Measurements from ENCODE around the gene CERCAM.
"Not testable (repeated sequence)": the region's sequence is repeated elsewhere in the genome, so short reads cannot be mapped to it uniquely, and the experiment has no call there.

The CERCAM gene

GRCh38 chr9:128439273-128439672 is 18.6 kb downstream of the CERCAM start:
- Histone ChIP-seq H3K27ac (ENCODE audit: low read depth, low read length) (no peak overlapping the region), H3K9ac (ENCODE audit: low read depth, low read length) (no peak overlapping the region), H3K9me3 (ENCODE audit: insufficient read depth, low read depth, low read length) (no peaks in the 10 kb centered on the region), H3K27me3 (ENCODE audit: insufficient read depth, low read length) (no peaks in the 10 kb centered on the region), H3K36me3 (ENCODE audit: insufficient read depth, low read length) (no peaks in the 10 kb centered on the region), H3K4me3 (ENCODE audit: low read length) (no peak overlapping the region), H3K4me1 (ENCODE audit: insufficient read depth, low read length) (no peaks in the 10 kb centered on the region)
- WGBS: 93% methylated on average over 7 of the region's 7 CpGs

- Histone ChIP-seq H3K36me3 (ENCODE audit: insufficient read depth, low read length) (no peaks in the 10 kb centered on the region), H3K27ac (ENCODE audit: low read depth, low read length) (no peak overlapping the region), H3K9me3 (ENCODE audit: insufficient read depth, low read depth, low read length) (no peaks in the 10 kb centered on the region), H3K4me1 (ENCODE audit: insufficient read depth, low read length) (no peaks in the 10 kb centered on the region), H3K9ac (ENCODE audit: low read depth, low read length) (no peak overlapping the region), H3K4me3 (ENCODE audit: low read length) (no peak overlapping the region), H3K27me3 (ENCODE audit: insufficient read depth, low read length) (peaks cover 4% of the 10 kb centered on the region; the same call in 1 of the 2 replicates)
- 80% methylated on average over 6 of the region's 6 CpGs for WGBS
Observed at GRCh38 chr9:128442150-128442549, 21.5 kb downstream of the CERCAM start.

- 96% methylated on average over 3 of the region's 5 CpGs for WGBS
- not testable (repeated sequence) for H3K9me3 ChIP-seq (ENCODE audit: insufficient read depth, low read depth, low read length); H3K4me1 ChIP-seq (ENCODE audit: insufficient read depth, low read length); H3K9ac ChIP-seq (ENCODE audit: low read depth, low read length); H3K36me3 ChIP-seq (ENCODE audit: insufficient read depth, low read length); H3K27ac ChIP-seq (ENCODE audit: low read depth, low read length); H3K4me3 ChIP-seq (ENCODE audit: low read length)
- H3K27me3 ChIP-seq (ENCODE audit: insufficient read depth, low read length): peaks cover 19% of the 10 kb centered on the region
Observed at GRCh38 chr9:128446505-128446904, 25.8 kb downstream of the CERCAM start.

- H3K4me1 ChIP-seq (ENCODE audit: insufficient read depth, low read length): no peaks in the 10 kb centered on the region
- no peak overlapping the region for H3K9ac ChIP-seq (ENCODE audit: low read depth, low read length)
- no peaks in the 10 kb centered on the region for H3K9me3 ChIP-seq (ENCODE audit: insufficient read depth, low read depth, low read length)
- H3K4me3 ChIP-seq (ENCODE audit: low read length): no peak overlapping the region
- 92% methylated on average over 2 of the region's 2 CpGs for WGBS
- no peaks in the 10 kb centered on the region for H3K36me3 ChIP-seq (ENCODE audit: insufficient read depth, low read length)
- H3K27ac ChIP-seq (ENCODE audit: low read depth, low read length): no peak overlapping the region
- H3K27me3 ChIP-seq (ENCODE audit: insufficient read depth, low read length): peaks cover 34% of the 10 kb centered on the region
Observed at GRCh38 chr9:128448746-128449145, 28.1 kb downstream of the CERCAM start.

- H3K9me3 ChIP-seq (ENCODE audit: insufficient read depth, low read depth, low read length): no peaks in the 10 kb centered on the region
- no peak overlapping the region for H3K4me3 ChIP-seq (ENCODE audit: low read length)
- H3K27me3 ChIP-seq (ENCODE audit: insufficient read depth, low read length): peaks cover 74% of the 10 kb centered on the region
- peaks cover 7% of the 10 kb centered on the region for H3K36me3 ChIP-seq (ENCODE audit: insufficient read depth, low read length)
- H3K4me1 ChIP-seq (ENCODE audit: insufficient read depth, low read length): peaks cover 5% of the 10 kb centered on the region; the same call in 1 of the 2 replicates
- WGBS: 91% methylated on average over 14 of the region's 14 CpGs
- H3K27ac ChIP-seq (ENCODE audit: low read depth, low read length): no peak overlapping the region
- H3K9ac ChIP-seq (ENCODE audit: low read depth, low read length): no peak overlapping the region
Observed at GRCh38 chr9:128454991-128455390, 34.3 kb downstream of the CERCAM start.

GRCh38 chr9:128455849-128456612 is 35.4 kb downstream of the CERCAM start, which contains the start of gene ODF2:
ODF2 (plus strand) TSS chr9:128456006; CDS start chr9:128456092, 86 bp downstream.
- Histone ChIP-seq H3K36me3 (ENCODE audit: insufficient read depth, low read length) (peaks cover 17% of the 10 kb centered on the region), H3K4me1 (ENCODE audit: insufficient read depth, low read length) (peaks cover 5% of the 10 kb centered on the region; the same call in 1 of the 2 replicates), H3K9me3 (ENCODE audit: insufficient read depth, low read depth, low read length) (no peaks in the 10 kb centered on the region), H3K27me3 (ENCODE audit: insufficient read depth, low read length) (peaks cover 79% of the 10 kb centered on the region), H3K4me3 (ENCODE audit: low read length) (peak within 1 kb of the TSS; percentile 67), H3K9ac (ENCODE audit: low read depth, low read length) (peak within 1 kb of the TSS; percentile 56), H3K27ac (ENCODE audit: low read depth, low read length) (peak within 1 kb of the TSS; percentile 65; the same call in 1 of the 2 replicates)
- WGBS: under 1% methylated on average over 82 of the region's 82 CpGs

GRCh38 chr9:128456613-128457061 is 36.0 kb downstream of the CERCAM start:
- Histone ChIP-seq H3K4me3 (ENCODE audit: low read length) (peak overlapping the region; percentile 67), H3K27me3 (ENCODE audit: insufficient read depth, low read length) (peaks cover 74% of the 10 kb centered on the region), H3K4me1 (ENCODE audit: insufficient read depth, low read length) (peaks cover 5% of the 10 kb centered on the region; the same call in 1 of the 2 replicates), H3K27ac (ENCODE audit: low read depth, low read length) (peak overlapping the region; percentile 65; the same call in 1 of the 2 replicates), H3K36me3 (ENCODE audit: insufficient read depth, low read length) (peaks cover 20% of the 10 kb centered on the region), H3K9ac (ENCODE audit: low read depth, low read length) (no peak overlapping the region), H3K9me3 (ENCODE audit: insufficient read depth, low read depth, low read length) (no peaks in the 10 kb centered on the region)
- WGBS: under 1% methylated on average over 48 of the region's 48 CpGs

- peak overlapping the region; percentile 67 for H3K4me3 ChIP-seq (ENCODE audit: low read length)
- peaks cover 25% of the 10 kb centered on the region for H3K36me3 ChIP-seq (ENCODE audit: insufficient read depth, low read length)
- H3K27ac ChIP-seq (ENCODE audit: low read depth, low read length): no peak overlapping the region
- 19% methylated on average over 14 of the region's 14 CpGs for WGBS
- no peaks in the 10 kb centered on the region for H3K9me3 ChIP-seq (ENCODE audit: insufficient read depth, low read depth, low read length)
- H3K9ac ChIP-seq (ENCODE audit: low read depth, low read length): no peak overlapping the region
- H3K4me1 ChIP-seq (ENCODE audit: insufficient read depth, low read length): peaks cover 5% of the 10 kb centered on the region; the same call in 1 of the 2 replicates
- H3K27me3 ChIP-seq (ENCODE audit: insufficient read depth, low read length): peaks cover 69% of the 10 kb centered on the region
Observed at GRCh38 chr9:128457207-128457606, 36.5 kb downstream of the CERCAM start.

GRCh38 chr9:128459011-128459410 is 38.4 kb downstream of the CERCAM start:
- Histone ChIP-seq H3K27ac (ENCODE audit: low read depth, low read length) (no peak overlapping the region), H3K27me3 (ENCODE audit: insufficient read depth, low read length) (peaks cover 60% of the 10 kb centered on the region), H3K4me1 (ENCODE audit: insufficient read depth, low read length) (peaks cover 5% of the 10 kb centered on the region; the same call in 1 of the 2 replicates), H3K36me3 (ENCODE audit: insufficient read depth, low read length) (peaks cover 34% of the 10 kb centered on the region), H3K4me3 (ENCODE audit: low read length) (no peak overlapping the region), H3K9ac (ENCODE audit: low read depth, low read length) (no peak overlapping the region), H3K9me3 (ENCODE audit: insufficient read depth, low read depth, low read length) (no peaks in the 10 kb centered on the region)
- 91% methylated on average over 3 of the region's 3 CpGs for WGBS

- H3K9me3 ChIP-seq (ENCODE audit: insufficient read depth, low read depth, low read length): no peaks in the 10 kb centered on the region
- no peak overlapping the region for H3K9ac ChIP-seq (ENCODE audit: low read depth, low read length)
- 96% methylated on average over 7 of the region's 7 CpGs for WGBS
- no peak overlapping the region for H3K4me3 ChIP-seq (ENCODE audit: low read length)
- no peaks in the 10 kb centered on the region for H3K27me3 ChIP-seq (ENCODE audit: insufficient read depth, low read length)
- no peaks in the 10 kb centered on the region for H3K4me1 ChIP-seq (ENCODE audit: insufficient read depth, low read length)
- peaks cover 11% of the 10 kb centered on the region; the same call in 1 of the 2 replicates for H3K36me3 ChIP-seq (ENCODE audit: insufficient read depth, low read length)
- no peak overlapping the region for H3K27ac ChIP-seq (ENCODE audit: low read depth, low read length)
Observed at GRCh38 chr9:128469070-128469469, 48.4 kb downstream of the CERCAM start.

GRCh38 chr9:128470560-128470959 is 49.9 kb downstream of the CERCAM start:
- no peaks in the 10 kb centered on the region for H3K9me3 ChIP-seq (ENCODE audit: insufficient read depth, low read depth, low read length)
- no peaks in the 10 kb centered on the region for H3K4me1 ChIP-seq (ENCODE audit: insufficient read depth, low read length)
- H3K9ac ChIP-seq (ENCODE audit: low read depth, low read length): no peak overlapping the region
- H3K4me3 ChIP-seq (ENCODE audit: low read length): no peak overlapping the region
- 96% methylated on average over 5 of the region's 5 CpGs for WGBS
- H3K36me3 ChIP-seq (ENCODE audit: insufficient read depth, low read length): peaks cover 11% of the 10 kb centered on the region; the same call in 1 of the 2 replicates
- no peak overlapping the region for H3K27ac ChIP-seq (ENCODE audit: low read depth, low read length)
- no peaks in the 10 kb centered on the region for H3K27me3 ChIP-seq (ENCODE audit: insufficient read depth, low read length)

Data from HUES64 (cell line).